NCI-H524 treated with DMSO at 0.1 percent for 48 hours (cell line): Measurements from ENCODE around the gene N4BP3.
"Not testable (repeated sequence)": the region's sequence is repeated elsewhere in the genome, so short reads cannot be mapped to it uniquely, and the experiment has no call there.

Experiments
- DNase-seq: peaks from one replicate; lab custom pipeline; 2025; lab: John Stamatoyannopoulos, UW

N4BP3 gene

GRCh38 chr5:178113141-178113787, at the start of gene N4BP3:
N4BP3 (plus strand) TSS chr5:178113532; CDS start chr5:178119584, 6,052 bp downstream.
- no peak for DNase-seq

- no peak for DNase-seq
Observed at GRCh38 chr5:178067755-178068154, 45.6 kb upstream of the N4BP3 start.

- DNase-seq = peak; percentile 19
Observed at GRCh38 chr5:178068293-178068692, 45.0 kb upstream of the N4BP3 start.

GRCh38 chr5:178069909-178070308, 43.4 kb upstream of the N4BP3 start:
- no peak for DNase-seq

GRCh38 chr5:178071108-178071507, 42.2 kb upstream of the N4BP3 start:
- DNase-seq = no peak

- no peak for DNase-seq
Observed at GRCh38 chr5:178072749-178073148, 40.6 kb upstream of the N4BP3 start.

GRCh38 chr5:178074266-178074952, 38.9 kb upstream of the N4BP3 start:
- no peak for DNase-seq

- not testable (repeated sequence) for DNase-seq
Observed at GRCh38 chr5:178076965-178077364, 36.4 kb upstream of the N4BP3 start.

GRCh38 chr5:178077751-178078150, 35.6 kb upstream of the N4BP3 start:
- DNase-seq = no peak

- DNase-seq = no peak
Observed at GRCh38 chr5:178078197-178079010, 34.9 kb upstream of the N4BP3 start.

- DNase-seq = no peak
Observed at GRCh38 chr5:178080056-178080455, 33.3 kb upstream of the N4BP3 start.

GRCh38 chr5:178080618-178081410, 32.5 kb upstream of the N4BP3 start:
- DNase-seq = no peak

GRCh38 chr5:178081571-178082243, 31.6 kb upstream of the N4BP3 start:
- DNase-seq = no peak

- DNase-seq = no peak
Observed at GRCh38 chr5:178083922-178084321, 29.4 kb upstream of the N4BP3 start.

- DNase-seq = no peak
Observed at GRCh38 chr5:178085316-178085715, 28.0 kb upstream of the N4BP3 start.

- no peak for DNase-seq
Observed at GRCh38 chr5:178086266-178086665, 27.1 kb upstream of the N4BP3 start.

- DNase-seq = not testable (repeated sequence)
Observed at GRCh38 chr5:178087199-178087598, 26.1 kb upstream of the N4BP3 start.

GRCh38 chr5:178090856-178091255, 22.5 kb upstream of the N4BP3 start:
- DNase-seq = no peak

- DNase-seq = no peak
Observed at GRCh38 chr5:178093134-178093533, 20.2 kb upstream of the N4BP3 start.

- no peak for DNase-seq
Observed at GRCh38 chr5:178094345-178094744, 19.0 kb upstream of the N4BP3 start.

GRCh38 chr5:178098685-178099084, 14.6 kb upstream of the N4BP3 start:
- DNase-seq = no peak
